Uterus (tissue), 2 donors: ENCODE measurements around the gene PDE6D.
"Not testable (repeated sequence)": the region's sequence is repeated elsewhere in the genome, so short reads cannot be mapped to it uniquely, and the experiment has no call there.

ENCODE experiments used
- CTCF ChIP-seq, 4 experiments: fragments of 200-600 bp in 2 of 4; fragments of 450-650 bp in 2 of 4; sonication (generic) in 2 of 4; IDR thresholded peaks; one replicate each; pipeline ENCODE4 v1.5.1; 2016 to 2019; ENCODE audit warnings: antibody characterized with exemption in 4 of 4, mild to moderate bottlenecking in 2 of 4, moderate library complexity in 1 of 4
- POLR2A ChIP-seq, 2 donors: fragments of 450-650 bp; IDR thresholded peaks; one replicate each; pipeline ENCODE4 v1.6.1; 2016; ENCODE audit warnings: antibody characterized with exemption in 2 of 2, mild to moderate bottlenecking in 1 of 2, moderate library complexity in 1 of 2

- not testable (repeated sequence) for TF ChIP-seq CTCF, POLR2A (IDR thresholded peaks at IDR 0.05)
These were observed 32.1 kb downstream of the PDE6D start for GRCh38 chr2:231749016-231749415.
